ENCODE measurements around the gene KLKB1.

KLKB1 gene

DNA sequence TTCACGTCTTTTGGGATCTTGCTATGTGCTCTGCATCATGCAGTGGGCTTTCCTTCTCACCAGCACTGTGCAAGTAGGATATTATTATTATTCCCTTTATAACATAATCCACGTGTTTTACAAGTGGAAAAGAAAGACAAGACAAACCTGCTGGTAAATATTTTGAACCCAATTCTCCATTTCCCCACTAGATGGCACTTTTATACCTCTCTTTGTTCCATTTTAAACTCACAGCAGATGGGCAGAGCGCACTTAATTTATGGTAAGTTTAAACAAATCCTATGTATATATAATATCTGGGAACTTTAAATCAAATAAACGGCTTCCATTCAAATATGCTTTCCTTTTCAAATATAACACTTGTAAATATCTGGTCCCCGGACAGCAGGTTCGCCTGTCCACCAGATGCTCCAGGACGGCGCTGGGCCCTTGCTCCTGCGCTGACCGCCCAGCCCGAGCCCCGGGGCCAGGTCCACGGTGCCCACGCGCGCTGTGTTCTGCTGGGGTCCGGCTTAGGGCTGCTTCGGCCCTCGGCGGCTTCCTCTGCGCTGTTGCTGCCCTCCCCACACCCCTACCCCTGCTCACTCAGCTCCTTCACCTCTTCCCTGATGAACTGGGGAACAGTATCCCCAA, 69.8 kb downstream of the KLKB1 start:
- H3K36me3 ChIP-seq (replicated peaks): no peaks in the 10 kb centered on the region
- in situ Hi-C loops (cut with MboI; ENCODE audit: low sequenced_read_pairs): loop anchor here (10.0 kb wide), 1 partner anchor 298 kb away; no protein-coding TSS in a partner anchor
- no peaks in the 10 kb centered on the region for H3K4me1 ChIP-seq
- H3K9me3 ChIP-seq: no peaks in the 10 kb centered on the region
- H3K27me3 ChIP-seq (ENCODE audit: low read depth): no peaks in the 10 kb centered on the region
- peak; percentile 14 to 54 for DNase-seq (ENCODE audit: low spot score in 2 of 2)
- H3K4me3 ChIP-seq: no peak overlapping the region

DNA sequence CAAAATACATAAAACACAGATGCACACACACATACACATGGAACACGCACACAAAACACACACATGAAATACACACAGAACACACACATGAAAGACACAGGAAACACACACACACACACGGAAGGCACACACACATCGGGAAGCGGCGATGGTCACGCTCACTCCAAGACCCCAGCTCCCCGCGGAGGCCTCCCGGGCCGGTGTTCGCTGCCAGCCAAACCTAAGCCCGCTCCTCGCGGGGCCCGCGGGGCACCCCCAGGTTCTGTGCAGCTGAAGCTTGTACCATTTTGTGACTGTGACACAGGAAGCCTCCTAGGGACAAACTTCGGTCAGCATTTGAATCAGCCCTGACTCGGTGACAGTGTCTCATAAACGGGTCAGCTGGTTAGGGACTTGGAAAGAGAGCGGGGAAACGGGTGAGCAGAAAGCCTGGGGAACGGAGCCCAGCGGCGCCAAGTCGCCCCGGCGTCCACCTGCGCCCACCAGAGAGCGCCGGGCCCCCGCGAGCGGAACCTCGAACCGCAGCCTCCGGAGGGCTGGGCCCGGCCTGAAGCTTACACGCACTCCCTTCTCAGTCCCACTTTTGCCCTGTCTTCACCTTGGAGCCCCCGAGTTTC, 70.8 kb downstream of the KLKB1 start:
- H3K4me1 ChIP-seq: no peaks in the 10 kb centered on the region
- no peak for DNase-seq (ENCODE audit: low spot score in 2 of 2)
- no peaks in the 10 kb centered on the region for H3K36me3 ChIP-seq (replicated peaks)
- H3K27me3 ChIP-seq (ENCODE audit: low read depth): peaks cover 4% of the 10 kb centered on the region; the same call in 1 of the 2 replicates
- no peaks in the 10 kb centered on the region for H3K9me3 ChIP-seq
- no peak overlapping the region for H3K4me3 ChIP-seq
- in situ Hi-C loops (cut with MboI; ENCODE audit: low sequenced_read_pairs): loop anchor here (10.0 kb wide), 1 partner anchor 297 kb away; no protein-coding TSS in a partner anchor

DNA sequence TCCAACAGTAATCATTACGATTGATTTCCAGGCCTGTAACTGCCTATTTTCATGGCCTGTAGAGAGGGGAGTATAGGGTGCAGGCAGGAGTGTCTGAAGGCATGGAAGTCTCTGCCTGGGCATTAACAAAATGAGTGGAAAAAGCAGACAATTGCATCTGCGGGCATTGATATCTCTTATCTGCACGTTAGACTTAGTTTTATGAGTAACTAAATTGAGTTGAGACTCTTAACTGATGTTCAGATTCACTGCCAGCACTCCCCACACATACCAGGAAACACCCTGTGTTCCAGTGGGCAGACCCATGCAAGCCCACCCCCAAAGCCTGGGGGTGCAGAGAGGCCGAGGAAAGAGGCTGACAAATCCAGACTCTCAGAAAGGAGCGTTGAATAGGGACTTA, 72.0 kb downstream of the KLKB1 start:
- in situ Hi-C loops (cut with MboI; ENCODE audit: low sequenced_read_pairs): loop anchor here (10.0 kb wide), 1 partner anchor 296 kb away; no protein-coding TSS in a partner anchor
- Histone ChIP-seq H3K4me3 (no peak overlapping the region), H3K27me3 (ENCODE audit: low read depth) (peaks cover 4% of the 10 kb centered on the region; the same call in 1 of the 2 replicates), H3K4me1 (no peaks in the 10 kb centered on the region), H3K36me3 (replicated peaks) (no peaks in the 10 kb centered on the region), H3K9me3 (no peaks in the 10 kb centered on the region)
- no peak for DNase-seq (ENCODE audit: low spot score in 2 of 2)

DNA sequence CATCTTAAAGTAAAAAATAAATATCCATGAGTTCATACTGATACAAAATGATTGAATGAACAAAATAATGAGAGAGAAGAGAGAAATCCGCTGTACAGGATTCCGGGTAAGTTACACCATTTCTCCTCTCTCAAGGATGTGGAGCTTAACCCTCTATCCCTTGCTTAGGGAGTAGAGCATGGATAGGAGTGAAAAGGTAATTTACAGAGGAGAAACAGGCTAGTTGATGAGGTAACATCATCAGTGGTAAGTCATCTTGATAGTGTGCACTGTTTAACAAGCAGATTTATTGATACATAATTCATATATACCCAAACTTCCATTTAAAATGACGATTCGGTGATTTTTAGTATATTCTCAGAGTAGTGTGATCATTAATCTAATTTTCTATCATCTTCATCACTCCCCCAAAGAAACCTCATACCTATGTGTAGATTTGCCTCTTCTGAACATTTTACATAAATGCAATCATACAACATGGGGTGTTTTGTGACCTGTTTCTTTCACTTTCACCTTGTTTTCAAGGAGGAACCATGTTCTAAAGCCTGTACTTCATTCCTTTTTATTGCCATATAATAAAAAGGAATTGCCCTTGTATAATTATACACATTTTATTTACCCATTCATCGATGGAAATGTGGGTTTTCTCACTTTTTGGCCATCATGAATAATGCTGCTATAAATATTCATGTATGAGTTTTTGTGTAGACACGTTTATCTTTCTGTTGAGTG, 73.5 kb downstream of the KLKB1 start:
- no peak for DNase-seq (ENCODE audit: low spot score in 2 of 2)
- H3K9me3 ChIP-seq: no peaks in the 10 kb centered on the region
- H3K27me3 ChIP-seq (ENCODE audit: low read depth): peaks cover 4% of the 10 kb centered on the region; the same call in 1 of the 2 replicates
- in situ Hi-C loops (cut with MboI; ENCODE audit: low sequenced_read_pairs): no loop called here
- no peak overlapping the region for H3K4me3 ChIP-seq
- no peaks in the 10 kb centered on the region for H3K36me3 ChIP-seq (replicated peaks)
- no peaks in the 10 kb centered on the region for H3K4me1 ChIP-seq

DNA sequence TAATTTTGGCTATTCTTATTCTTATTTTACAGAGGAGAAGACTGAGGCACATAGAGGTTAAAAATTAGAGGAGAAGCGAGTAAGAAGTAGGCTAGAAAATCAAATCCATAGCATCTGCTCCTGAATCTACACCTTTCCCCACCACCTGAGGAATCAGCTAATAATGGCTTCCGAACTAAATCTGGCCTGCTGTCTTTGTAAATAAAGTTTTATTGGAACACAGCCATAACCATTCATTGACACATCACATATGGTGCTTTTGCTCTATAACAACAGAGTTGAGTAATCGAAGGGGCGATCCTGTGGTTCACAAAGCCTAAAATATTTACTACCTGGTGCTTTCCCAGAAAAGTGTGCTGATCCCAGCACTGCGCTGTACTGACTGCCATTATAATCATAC, 76.9 kb downstream of the KLKB1 start:
- Histone ChIP-seq H3K4me3 (no peak overlapping the region), H3K27me3 (ENCODE audit: low read depth) (peaks cover 6% of the 10 kb centered on the region; the same call in 1 of the 2 replicates), H3K4me1 (no peaks in the 10 kb centered on the region), H3K9me3 (no peaks in the 10 kb centered on the region), H3K36me3 (replicated peaks) (no peaks in the 10 kb centered on the region)
- DNase-seq (ENCODE audit: low spot score in 2 of 2): no peak
- in situ Hi-C loops (cut with MboI; ENCODE audit: low sequenced_read_pairs): no loop called here

DNA sequence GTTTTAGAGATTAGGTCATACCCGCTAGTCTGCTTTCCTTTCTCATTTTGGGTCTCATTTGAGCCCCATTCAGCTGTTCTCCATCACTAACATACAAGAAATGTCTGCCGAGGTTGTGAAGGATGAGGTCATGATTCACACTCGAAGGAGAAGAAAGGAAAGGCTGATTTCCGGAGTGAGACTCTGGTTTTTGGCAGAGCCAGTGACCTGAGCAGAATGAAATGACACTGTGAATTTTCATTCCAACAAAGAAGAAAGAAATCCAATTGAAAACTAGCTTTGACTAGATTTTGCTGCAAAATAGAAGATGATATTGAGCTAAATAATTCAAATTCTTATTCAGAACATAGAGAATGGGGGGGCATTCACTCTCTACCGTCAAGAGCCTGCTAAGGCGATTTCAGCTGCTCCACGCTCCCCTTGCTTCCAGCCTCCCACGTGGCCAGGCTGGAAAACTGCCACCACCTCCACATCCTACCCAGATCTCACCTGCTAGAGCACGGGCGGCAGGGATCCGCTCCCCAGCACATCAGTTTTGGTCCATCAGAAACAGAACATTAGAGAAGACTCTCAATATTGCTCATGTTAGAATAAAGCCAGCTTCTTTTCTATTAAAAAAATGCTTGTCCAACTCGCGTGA, 77.7 kb downstream of the KLKB1 start:
- Histone ChIP-seq H3K36me3 (replicated peaks) (no peaks in the 10 kb centered on the region), H3K9me3 (no peaks in the 10 kb centered on the region), H3K27me3 (ENCODE audit: low read depth) (peaks cover 6% of the 10 kb centered on the region; the same call in 1 of the 2 replicates), H3K4me1 (no peaks in the 10 kb centered on the region), H3K4me3 (no peak overlapping the region)
- in situ Hi-C loops (cut with MboI; ENCODE audit: low sequenced_read_pairs): no loop called here
- no peak for DNase-seq (ENCODE audit: low spot score in 2 of 2)

DNA sequence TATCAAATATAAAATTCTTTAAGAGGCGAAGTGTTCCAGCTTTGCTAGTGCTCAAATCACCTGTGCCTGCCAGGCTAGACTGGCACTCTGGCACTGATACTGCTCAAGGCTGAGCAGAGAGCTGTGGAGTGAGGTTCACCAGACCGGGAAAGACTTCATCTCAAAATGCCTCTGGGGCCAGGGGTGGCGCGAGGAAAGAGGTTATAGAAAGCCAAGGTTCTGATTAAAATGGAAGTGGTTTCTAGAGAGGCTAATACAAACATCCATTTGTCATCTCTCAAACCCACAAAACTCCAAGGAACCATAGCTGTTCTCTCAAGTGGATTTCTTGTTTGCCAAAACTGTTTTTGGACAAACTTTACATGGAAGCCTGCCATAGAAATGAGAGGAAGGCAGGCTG, 80.2 kb downstream of the KLKB1 start:
- no peaks in the 10 kb centered on the region for H3K9me3 ChIP-seq
- in situ Hi-C loops (cut with MboI; ENCODE audit: low sequenced_read_pairs): no loop called here
- no peak overlapping the region for H3K4me3 ChIP-seq
- no peak for DNase-seq (ENCODE audit: low spot score in 2 of 2)
- H3K27me3 ChIP-seq (ENCODE audit: low read depth): peaks cover 6% of the 10 kb centered on the region; the same call in 1 of the 2 replicates
- H3K4me1 ChIP-seq: no peaks in the 10 kb centered on the region
- no peaks in the 10 kb centered on the region for H3K36me3 ChIP-seq (replicated peaks)

DNA sequence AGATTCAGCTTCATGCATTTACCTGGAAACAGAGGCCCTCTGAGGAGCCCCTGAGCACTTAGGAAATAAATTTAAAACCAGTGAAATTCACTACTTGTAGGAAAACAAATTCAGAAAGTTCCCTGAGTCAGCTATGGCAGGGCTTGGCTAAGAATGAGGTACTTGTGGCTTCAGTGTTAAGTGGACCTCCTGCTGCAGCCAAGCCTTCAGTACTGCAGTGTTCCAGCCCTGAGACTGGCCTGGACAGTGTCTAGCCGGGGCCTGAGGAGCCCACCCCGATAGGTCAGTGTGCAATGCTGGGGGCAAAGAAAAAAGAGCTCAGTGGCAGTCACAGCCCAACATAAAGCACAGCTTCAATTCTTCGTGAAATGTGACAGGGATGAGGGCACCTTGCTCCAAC, 80.6 kb downstream of the KLKB1 start:
- no peak for DNase-seq (ENCODE audit: low spot score in 2 of 2)
- Histone ChIP-seq H3K36me3 (replicated peaks) (no peaks in the 10 kb centered on the region), H3K9me3 (no peaks in the 10 kb centered on the region), H3K4me3 (no peak overlapping the region), H3K27me3 (ENCODE audit: low read depth) (peaks cover 4% of the 10 kb centered on the region; the same call in 1 of the 2 replicates), H3K4me1 (no peaks in the 10 kb centered on the region)
- in situ Hi-C loops (cut with MboI; ENCODE audit: low sequenced_read_pairs): no loop called here

Data from HAP-1 (cell line).